Stimulated activated naive CD8-positive, alpha-beta T cell treated with anti-CD3 and anti-CD28 coated beads, Interleukin-15, Interleukin-2, amounts not matched to agents 100 ng/mL and 50 ng/mL, for 24 hours (primary cell): ENCODE data around the gene HTT.
"Not testable (repeated sequence)": the region's sequence is repeated elsewhere in the genome, so short reads cannot be mapped to it uniquely, and the experiment has no call there.

ENCODE experiments used
- H3K27ac Mint-ChIP-seq: one replicate; pipeline ENCODE4 v1.8.0; 2021; ENCODE audit warnings: mild to moderate bottlenecking, mixed read lengths
- H3K27me3 Mint-ChIP-seq: one replicate; pipeline ENCODE4 v1.8.0; 2021; ENCODE audit warnings: mixed read lengths
- H3K36me3 Mint-ChIP-seq: one replicate; pipeline ENCODE4 v1.8.0; 2021; ENCODE audit warnings: low read depth, mixed read lengths
- H3K4me1 Mint-ChIP-seq: one replicate; pipeline ENCODE4 v1.8.0; 2021; ENCODE audit warnings: low read depth, mixed read lengths
- H3K4me3 Mint-ChIP-seq: one replicate; pipeline ENCODE4 v1.8.0; 2021; ENCODE audit warnings: mild to moderate bottlenecking, mixed read lengths
- H3K9me3 Mint-ChIP-seq: one replicate; pipeline ENCODE4 v1.8.0; 2021; ENCODE audit warnings: mixed read lengths

The HTT gene

DNA sequence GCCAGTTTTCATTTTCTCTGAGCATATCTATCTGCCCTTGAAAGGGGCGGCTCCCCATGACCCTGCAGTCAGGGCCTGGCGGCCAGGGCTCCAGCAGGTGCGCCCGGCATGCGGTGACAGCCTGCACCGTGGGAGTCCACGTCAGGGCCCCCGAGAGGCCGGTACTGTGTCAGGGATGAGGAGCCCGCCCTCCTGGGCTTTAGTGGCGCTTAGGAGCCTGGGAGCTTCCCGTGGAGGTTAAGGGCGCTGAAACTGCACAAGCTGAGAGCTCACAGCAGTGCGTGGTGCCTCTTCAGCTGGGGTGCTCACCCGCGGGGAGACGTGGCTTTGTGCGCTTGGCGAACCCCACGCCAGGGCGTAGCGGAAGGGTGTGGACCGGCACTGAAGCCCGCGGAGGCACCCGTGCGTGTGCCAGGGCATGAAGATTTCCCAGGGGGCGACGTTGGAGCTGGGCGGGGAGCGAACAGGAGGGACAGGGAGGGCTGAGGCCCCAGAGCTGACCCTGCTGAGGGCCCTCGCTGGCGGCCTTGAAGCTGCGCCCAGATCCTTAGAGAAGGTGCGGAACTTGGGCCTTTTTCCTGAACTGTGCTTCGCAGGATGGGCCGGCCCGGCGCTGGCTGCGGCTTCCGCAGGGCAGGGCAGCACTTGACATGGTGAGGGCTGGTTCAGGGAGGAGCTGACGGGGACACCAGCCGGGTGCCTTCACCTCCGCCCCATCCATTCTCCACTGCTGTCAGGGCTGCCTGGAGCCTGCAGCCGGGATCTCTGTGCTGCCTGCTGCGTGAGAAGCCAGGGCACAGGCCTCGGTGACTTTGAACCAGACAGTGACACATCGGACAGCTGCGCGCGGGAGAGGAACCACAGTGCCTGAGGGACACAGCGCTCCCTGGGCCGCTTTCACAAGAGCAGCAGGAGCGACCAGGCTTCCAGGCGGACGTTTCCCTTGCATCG, 33.0 kb upstream of the HTT start:
- H3K27me3 Mint-ChIP-seq, result peaks cover 7% of the 10 kb centered on the region
- H3K27ac Mint-ChIP-seq, result peak overlapping the region; percentile 65
- peaks cover 63% of the 10 kb centered on the region for H3K4me1 Mint-ChIP-seq
- peak overlapping the region; percentile 78 for H3K4me3 Mint-ChIP-seq
- H3K9me3 Mint-ChIP-seq, result no peaks in the 10 kb centered on the region
- peaks cover 4% of the 10 kb centered on the region for H3K36me3 Mint-ChIP-seq

DNA sequence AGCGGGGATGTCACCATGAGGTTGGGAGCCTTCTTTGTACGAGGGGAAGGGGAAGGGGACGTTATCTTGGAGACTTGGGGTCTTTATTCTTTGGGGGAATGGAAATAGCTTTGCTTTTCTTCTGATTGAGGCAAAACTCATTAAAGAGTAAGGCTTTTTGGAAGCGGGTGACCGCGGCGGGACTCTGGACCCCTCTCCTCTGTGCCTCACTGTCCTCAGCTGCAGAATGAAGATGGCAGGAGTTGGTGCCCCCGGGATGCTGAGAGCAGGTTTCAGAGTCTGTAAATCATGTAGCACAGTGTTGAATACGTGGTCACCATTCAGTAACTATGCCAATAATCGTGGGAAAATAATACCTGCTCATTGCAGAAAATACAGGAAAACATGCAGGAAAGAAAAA, 32.3 kb upstream of the HTT start:
- peaks cover 67% of the 10 kb centered on the region for H3K4me1 Mint-ChIP-seq

DNA sequence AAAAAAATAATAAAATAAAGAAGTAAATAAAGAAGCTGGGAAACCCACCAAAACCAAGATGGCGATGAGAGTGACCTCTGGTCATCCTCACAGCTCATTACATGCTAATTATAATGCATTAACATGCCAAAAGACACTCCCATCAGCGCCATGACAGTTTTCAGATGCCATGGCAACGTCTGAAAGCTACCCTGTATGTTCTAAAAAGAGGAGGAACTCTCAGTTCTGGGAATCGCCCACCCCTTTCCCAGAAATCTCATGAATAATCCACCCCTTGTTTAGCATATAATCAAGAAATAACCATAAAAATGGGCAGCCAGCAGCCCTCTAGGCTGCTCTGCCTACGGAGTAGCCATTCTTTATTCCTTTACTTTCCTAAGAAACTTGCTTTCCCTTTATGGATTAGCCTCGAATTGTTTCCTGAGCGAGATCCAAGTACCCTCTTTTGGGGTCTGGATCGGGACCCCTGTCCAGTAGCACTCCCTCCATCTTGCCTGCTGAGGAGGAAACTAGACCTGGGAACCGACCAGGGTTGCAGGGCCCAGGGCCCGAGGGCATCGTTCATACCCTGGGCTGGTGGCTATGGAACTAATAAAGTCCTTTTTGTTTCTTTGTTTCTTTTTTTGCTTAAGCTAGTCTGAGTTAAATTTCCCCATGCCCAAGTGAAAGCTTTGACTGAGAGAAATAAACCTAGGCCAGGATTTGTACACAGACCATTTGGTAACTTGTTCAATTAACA, 31.0 kb upstream of the HTT start:
- H3K27ac Mint-ChIP-seq, result peak overlapping the region; percentile 48
- no peaks in the 10 kb centered on the region for H3K9me3 Mint-ChIP-seq
- no peak overlapping the region for H3K4me3 Mint-ChIP-seq
- H3K36me3 Mint-ChIP-seq, result peaks cover 4% of the 10 kb centered on the region
- peaks cover 65% of the 10 kb centered on the region for H3K4me1 Mint-ChIP-seq
- H3K27me3 Mint-ChIP-seq, result peaks cover 3% of the 10 kb centered on the region

More for the DNA sequence above, 32.3 kb upstream of the HTT start:
- H3K27me3 Mint-ChIP-seq, result peaks cover 5% of the 10 kb centered on the region
- H3K36me3 Mint-ChIP-seq, result peaks cover 4% of the 10 kb centered on the region
- H3K9me3 Mint-ChIP-seq, result no peaks in the 10 kb centered on the region
- peak overlapping the region; percentile 36 for H3K27ac Mint-ChIP-seq
- peak overlapping the region; percentile 78 for H3K4me3 Mint-ChIP-seq

DNA sequence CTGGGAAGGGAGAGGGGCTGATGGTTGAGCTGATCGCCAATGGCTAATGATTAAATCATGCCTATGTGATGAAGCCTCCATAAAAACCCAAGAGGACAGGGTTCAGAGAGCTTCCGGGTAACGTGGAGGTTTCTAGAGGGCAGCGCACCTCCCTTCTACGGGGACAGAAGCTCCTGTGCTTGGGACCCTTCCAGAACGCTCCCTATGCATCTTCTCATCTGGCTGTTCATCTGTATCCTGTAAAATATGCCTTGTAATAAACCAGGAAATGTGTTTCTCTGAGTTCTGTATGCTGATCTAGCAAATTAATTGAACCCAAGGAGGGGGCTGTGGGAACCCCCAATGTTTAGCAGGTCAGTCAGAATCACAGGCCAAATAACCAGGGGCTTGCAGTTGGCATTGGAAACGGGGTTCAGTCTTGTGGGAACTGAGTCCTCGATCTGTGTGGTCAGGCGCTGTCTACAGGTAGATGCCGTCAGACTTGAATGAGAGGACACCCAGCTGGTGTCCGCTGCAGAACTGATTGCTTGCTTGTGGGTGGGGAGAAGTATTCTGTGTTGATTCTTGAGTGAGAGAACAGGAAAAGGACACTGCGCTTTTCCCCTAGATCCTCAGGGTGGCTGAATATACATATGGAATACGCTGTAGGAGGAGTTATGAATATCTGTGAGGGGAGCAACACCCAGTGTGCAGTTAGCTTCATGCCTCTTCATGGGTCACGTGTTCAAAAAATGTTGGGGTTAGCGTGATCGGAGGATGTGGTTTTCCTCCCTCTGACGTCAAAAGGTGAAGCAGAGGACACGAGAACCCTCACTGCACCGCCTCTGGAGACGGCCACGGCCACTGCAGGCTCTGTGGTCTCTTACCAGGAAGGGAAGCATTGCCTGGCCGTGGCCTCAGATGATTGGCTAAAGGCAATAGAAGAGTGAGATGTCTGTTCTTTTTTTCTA, 29.3 kb upstream of the HTT start:
- no peaks in the 10 kb centered on the region for H3K9me3 Mint-ChIP-seq
- H3K4me3 Mint-ChIP-seq, result peak overlapping the region; percentile 60
- H3K4me1 Mint-ChIP-seq, result peaks cover 61% of the 10 kb centered on the region
- H3K36me3 Mint-ChIP-seq, result peaks cover 4% of the 10 kb centered on the region
- peak overlapping the region; percentile 80 for H3K27ac Mint-ChIP-seq
- H3K27me3 Mint-ChIP-seq, result peaks cover 3% of the 10 kb centered on the region

DNA sequence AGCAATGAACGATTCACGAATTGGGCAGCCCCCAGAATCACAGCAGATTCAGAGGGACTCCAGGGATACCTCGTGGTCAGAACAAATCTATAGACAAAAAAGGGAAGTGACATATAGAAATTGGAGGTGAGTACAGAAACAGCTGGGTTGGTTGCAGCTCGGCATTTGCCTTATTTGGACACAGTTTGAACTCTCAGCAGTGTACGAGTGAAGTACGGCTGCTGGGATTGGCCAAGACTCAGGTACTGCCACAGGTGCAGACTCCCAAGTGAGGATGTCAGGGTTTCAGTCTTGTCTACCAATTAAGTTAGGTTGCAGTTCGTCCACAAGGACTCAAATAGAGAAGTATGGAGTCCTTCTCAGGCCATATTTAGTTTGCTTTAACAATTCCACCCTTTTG, 28.3 kb upstream of the HTT start:
- Mint-ChIP-seq H3K4me3 (no peak overlapping the region), H3K9me3 (no peaks in the 10 kb centered on the region), H3K27ac (no peak overlapping the region), H3K4me1 (peaks cover 56% of the 10 kb centered on the region), H3K36me3 (peaks cover 4% of the 10 kb centered on the region), H3K27me3 (peaks cover 3% of the 10 kb centered on the region)

DNA sequence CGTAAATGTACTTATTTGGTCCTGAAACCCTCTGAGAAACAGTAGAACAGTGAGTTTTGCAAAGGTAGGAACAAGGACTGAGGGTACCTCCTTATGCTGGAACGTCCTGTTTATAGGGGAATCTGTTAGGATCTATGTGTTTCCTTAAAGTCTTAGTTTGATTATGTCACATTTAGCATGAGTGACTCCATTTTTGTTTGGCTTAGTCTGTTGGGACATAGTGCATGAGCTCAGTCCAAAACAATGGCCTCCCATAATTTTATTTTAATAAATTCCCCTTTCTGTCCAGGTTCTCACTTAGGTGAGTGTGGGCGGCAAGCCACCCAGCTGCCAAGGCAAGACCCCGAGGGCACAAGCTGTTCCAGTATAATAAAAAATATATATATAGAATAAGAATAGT, 27.9 kb upstream of the HTT start:
- H3K4me3 Mint-ChIP-seq, result no peak overlapping the region
- H3K4me1 Mint-ChIP-seq, result peaks cover 52% of the 10 kb centered on the region
- H3K9me3 Mint-ChIP-seq, result no peaks in the 10 kb centered on the region

DNA sequence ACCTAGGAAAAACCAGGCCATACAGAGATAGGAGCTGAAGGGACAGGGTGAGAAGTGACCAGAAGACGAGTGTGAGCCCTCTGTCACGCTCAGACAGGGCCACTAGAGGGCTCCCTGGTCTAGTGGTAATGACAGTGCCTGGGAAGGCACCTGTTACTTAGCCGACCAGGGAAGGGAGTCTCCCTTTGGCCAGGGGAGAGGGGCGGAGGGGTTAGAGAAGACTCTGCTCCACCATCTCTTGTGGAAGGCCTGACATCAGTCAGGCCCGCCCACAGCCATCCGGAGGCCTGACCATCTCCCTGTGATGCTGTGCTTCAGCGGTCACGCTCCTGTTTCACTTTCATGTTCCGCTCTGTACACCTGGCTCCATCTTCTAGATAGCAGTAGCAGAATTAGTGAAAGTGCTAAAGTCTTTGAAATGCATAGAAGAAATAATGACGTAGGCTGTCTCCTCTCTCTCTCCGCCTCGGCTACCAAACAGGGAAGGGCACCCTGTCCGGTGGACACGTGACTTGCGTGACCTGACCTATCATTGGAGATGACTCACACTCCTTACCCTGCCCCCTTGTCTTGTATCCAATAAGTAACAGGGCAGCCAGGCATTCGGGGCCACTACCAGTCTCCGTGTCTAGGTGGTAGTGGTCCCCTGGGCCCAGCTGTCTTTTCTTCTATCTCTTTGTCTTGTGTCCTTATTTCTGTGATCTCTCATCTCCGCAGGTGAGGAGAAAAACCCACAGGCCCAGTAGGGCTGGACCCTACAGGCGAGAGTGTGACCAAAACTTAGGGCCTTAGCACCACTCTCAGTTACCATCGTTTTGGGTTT, 26.8 kb upstream of the HTT start:
- H3K4me3 Mint-ChIP-seq, result peak overlapping the region; percentile 43

More for the DNA sequence above, 27.9 kb upstream of the HTT start:
- Mint-ChIP-seq H3K27ac (no peak overlapping the region), H3K27me3 (peaks cover 3% of the 10 kb centered on the region), H3K36me3 (peaks cover 4% of the 10 kb centered on the region)

DNA sequence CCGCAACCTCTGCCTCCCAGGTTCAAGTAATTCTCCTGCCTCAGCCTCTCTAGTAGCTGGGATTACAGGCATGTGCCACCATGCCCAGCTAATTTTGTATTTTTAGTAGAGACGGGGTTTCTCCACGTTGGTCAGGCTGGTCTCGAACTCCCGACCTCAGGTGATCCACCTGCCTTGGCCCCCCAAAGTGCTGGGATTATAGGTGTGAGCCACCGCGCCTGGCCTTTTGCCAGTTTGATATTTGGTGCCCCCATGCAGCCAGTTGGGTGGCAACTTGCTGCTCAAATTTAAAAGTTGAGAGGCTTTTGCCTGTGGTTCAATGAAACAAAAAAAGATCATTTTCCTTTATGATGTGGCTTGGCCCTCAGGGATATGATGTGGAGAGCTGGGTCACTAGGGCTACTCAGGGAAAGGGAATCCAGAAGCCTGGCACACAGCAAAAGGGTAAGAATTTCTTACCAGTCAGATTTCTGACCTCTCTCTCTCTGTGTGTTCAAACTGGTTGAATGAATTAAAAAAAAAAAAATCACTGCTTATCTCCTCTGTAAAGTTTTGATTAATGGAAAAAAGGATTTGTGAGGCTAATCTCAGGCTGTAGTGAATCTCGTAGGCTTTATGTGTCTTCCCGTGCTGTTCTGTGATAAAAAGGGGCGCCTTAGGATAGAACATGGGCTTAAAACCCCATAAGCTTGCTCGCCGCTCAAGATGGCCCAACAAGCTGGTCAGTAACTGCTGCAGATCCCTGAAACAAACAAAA, 23.2 kb upstream of the HTT start:
- Mint-ChIP-seq H3K9me3 (peaks cover 14% of the 10 kb centered on the region), H3K4me1 (peaks cover 19% of the 10 kb centered on the region)
- H3K36me3 Mint-ChIP-seq, H3K4me3 Mint-ChIP-seq, H3K27me3 Mint-ChIP-seq, H3K27ac Mint-ChIP-seq: not testable (repeated sequence)

More for the DNA sequence above, 26.8 kb upstream of the HTT start:
- Mint-ChIP-seq H3K27me3 (no peaks in the 10 kb centered on the region), H3K36me3 (peaks cover 4% of the 10 kb centered on the region), H3K9me3 (no peaks in the 10 kb centered on the region), H3K27ac (peak overlapping the region; percentile 61), H3K4me1 (peaks cover 45% of the 10 kb centered on the region)

DNA sequence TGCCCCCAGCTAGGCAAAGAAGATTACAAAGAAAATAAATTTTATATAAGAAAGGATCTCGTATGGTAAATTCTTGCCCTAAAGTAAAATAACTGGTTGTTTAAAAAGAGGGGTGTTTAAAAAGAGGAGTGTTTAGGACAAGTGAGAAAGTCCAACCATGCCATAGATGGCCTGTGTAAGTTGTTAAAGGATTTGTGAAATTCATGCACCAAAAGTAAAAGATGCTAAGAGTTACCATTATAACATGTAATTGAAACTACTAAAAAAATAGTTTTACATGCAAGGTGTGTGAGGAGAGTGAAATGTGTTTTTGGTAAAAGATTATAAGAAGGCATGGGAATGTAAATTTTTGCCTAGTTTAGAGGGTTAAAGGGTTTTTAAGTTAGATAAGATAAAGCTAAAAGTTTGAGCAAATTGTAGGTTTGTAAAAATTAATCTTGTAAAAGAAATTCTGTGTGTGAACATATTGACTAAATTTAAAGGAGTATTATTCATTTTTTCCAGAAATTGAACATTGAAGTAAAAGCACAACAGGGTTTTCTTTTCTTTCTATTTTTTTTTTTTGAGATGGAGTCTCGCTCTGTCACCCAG, 20.2 kb upstream of the HTT start:
- peaks cover 10% of the 10 kb centered on the region for H3K36me3 Mint-ChIP-seq
- peaks cover 2% of the 10 kb centered on the region for H3K27me3 Mint-ChIP-seq
- H3K9me3 Mint-ChIP-seq, result peaks cover 18% of the 10 kb centered on the region
- H3K4me3 Mint-ChIP-seq, result no peak overlapping the region
- peaks cover 7% of the 10 kb centered on the region for H3K4me1 Mint-ChIP-seq
- H3K27ac Mint-ChIP-seq, result no peak overlapping the region

DNA sequence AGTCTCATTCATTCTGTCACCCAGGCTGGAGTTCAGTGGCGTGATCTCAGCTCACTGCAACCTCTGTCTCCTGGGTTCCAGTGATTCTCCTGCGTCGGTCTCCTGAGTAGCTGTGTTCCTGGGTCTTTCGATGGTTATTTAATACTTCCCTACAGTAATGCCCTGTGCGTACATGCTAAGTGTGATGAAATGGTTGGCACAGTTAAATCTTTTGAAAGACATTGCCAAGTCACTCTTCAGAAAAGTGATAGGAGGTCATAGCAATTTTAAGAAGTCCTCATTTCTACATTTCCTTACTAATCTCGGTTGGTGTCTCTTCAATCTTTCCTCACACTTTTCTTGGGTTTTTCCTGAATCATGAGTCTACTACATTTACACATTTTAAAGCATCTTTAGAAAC, 14.5 kb upstream of the HTT start:
- Mint-ChIP-seq H3K4me1 (peaks cover 7% of the 10 kb centered on the region), H3K36me3 (peaks cover 5% of the 10 kb centered on the region), H3K27ac (no peak overlapping the region), H3K4me3 (no peak overlapping the region), H3K9me3 (peaks cover 13% of the 10 kb centered on the region), H3K27me3 (peaks cover 6% of the 10 kb centered on the region)

DNA sequence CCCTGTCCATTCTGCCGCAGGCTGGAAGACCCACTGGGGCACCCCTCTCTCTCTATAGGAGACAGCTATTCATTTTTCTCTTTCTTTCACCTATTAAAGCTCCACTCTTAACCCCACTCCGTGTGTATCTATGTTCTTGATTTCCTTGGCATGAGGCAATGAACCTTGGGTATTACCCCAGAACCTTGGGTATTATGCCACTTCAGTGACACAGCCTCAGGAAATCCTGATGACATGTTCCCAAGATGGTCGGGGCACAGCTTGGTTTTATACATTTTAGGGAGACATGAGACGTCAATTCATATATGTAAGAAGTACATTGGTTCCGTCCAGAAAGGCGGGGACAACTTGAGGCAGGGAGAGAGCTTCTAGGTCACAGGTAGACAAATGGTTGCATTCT, 13.5 kb upstream of the HTT start:
- peaks cover 7% of the 10 kb centered on the region for H3K4me1 Mint-ChIP-seq
- H3K4me3 Mint-ChIP-seq, result no peak overlapping the region
- peaks cover 5% of the 10 kb centered on the region for H3K36me3 Mint-ChIP-seq
- peaks cover 12% of the 10 kb centered on the region for H3K9me3 Mint-ChIP-seq
- peaks cover 10% of the 10 kb centered on the region for H3K27me3 Mint-ChIP-seq
- H3K27ac Mint-ChIP-seq, result no peak overlapping the region

DNA sequence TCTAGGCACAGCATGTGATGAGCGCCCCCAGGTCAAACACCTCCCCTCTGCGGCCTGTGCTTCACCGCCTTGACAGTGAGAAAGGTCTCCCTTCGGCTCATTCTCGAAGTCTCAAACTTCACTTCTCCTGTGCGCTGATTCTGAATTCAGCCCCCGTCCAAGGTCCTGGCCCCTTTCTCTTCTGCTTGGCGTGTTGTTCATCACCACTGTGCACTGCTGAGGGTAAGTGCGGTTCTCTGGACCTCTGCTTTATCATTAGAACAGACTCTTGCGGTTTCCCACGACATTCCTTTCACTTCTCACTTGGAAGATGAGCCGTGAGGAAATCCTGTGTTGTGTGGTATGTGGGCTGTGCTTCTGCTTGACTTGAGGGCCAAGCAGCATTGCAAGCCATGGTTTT, 12.0 kb upstream of the HTT start:
- Mint-ChIP-seq H3K27me3 (peaks cover 10% of the 10 kb centered on the region), H3K36me3 (no peaks in the 10 kb centered on the region), H3K4me1 (peaks cover 7% of the 10 kb centered on the region), H3K27ac (no peak overlapping the region), H3K4me3 (no peak overlapping the region), H3K9me3 (peaks cover 5% of the 10 kb centered on the region)

DNA sequence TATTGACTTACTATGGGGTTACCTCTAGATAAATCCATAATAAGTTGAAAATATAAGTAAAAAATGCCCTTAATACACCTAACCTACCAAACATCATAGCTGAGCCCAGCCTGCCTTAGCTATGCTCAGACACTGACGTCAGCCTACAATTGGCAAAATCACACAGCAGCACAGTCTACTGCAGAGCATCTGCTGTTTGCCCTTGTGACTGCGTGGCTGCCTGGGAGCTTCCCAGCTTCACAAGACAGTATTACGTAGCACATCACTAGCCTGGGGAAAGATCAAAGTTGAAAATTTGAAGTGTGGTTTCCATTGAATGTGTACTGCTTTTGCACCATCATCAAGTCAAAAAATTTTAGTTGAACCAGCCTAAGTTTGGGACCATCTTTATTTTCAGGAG, 8.9 kb upstream of the HTT start:
- no peaks in the 10 kb centered on the region for H3K4me1 Mint-ChIP-seq
- H3K27me3 Mint-ChIP-seq, result peaks cover 7% of the 10 kb centered on the region
- H3K9me3 Mint-ChIP-seq, result peaks cover 5% of the 10 kb centered on the region
- no peak overlapping the region for H3K4me3 Mint-ChIP-seq
- no peaks in the 10 kb centered on the region for H3K36me3 Mint-ChIP-seq
- no peak overlapping the region for H3K27ac Mint-ChIP-seq
